Ovary (tissue), 9 donors: ENCODE results near the gene PLEKHA7. TPM values are rescaled to one million over a fixed set of nuclear protein-coding genes. Genes with fewer than 3 reads are reported as not detected.

Source experiments
- DNase-seq, 5 donors: peaks; one replicate each; pipeline ENCODE4 v3.0.0-alpha.2; 2019 to 2020
- H3K27ac ChIP-seq, 2 donors: fragments of 200-600 bp; one replicate each; pipeline versions ENCODE4 v1.5.1 to v1.8.0; 2019 to 2022
- H3K27me3 ChIP-seq: fragments of 200-600 bp; one replicate; pipeline ENCODE4 v1.8.0; 2022
- H3K36me3 ChIP-seq: fragments of 200-600 bp; sonication (generic); one replicate; pipeline ENCODE4 v1.5.1; 2019
- H3K4me1 ChIP-seq: one replicate; pipeline ENCODE4 v1.8.1; 2013; ENCODE audit warnings: mild to moderate bottlenecking, moderate library complexity; ENCODE audit not compliant: insufficient read depth
- H3K4me3 ChIP-seq: fragments of 200-600 bp; sonication (generic); one replicate; pipeline ENCODE4 v1.5.1; 2017
- H3K9me3 ChIP-seq, 2 donors: fragments of 200-600 bp in 1 of 2; sonication (generic) in 1 of 2; one replicate each; pipeline versions ENCODE4 v1.5.1 to v1.8.1; 2013 to 2019; ENCODE audit warnings: mild to moderate bottlenecking in 1 of 2, moderate library complexity in 1 of 2
- EP300 ChIP-seq: sonication (generic); formaldehyde crosslinking; IDR thresholded peaks from one replicate; pipeline ENCODE4 v1.6.1; 2017; ENCODE audit warnings: antibody characterized with exemption
- POLR2A ChIP-seq: fragments of 450-650 bp; IDR thresholded peaks from one replicate; pipeline ENCODE4 v1.6.1; 2017; ENCODE audit warnings: antibody characterized with exemption, mild to moderate bottlenecking, moderate library complexity
- WGBS, 3 donors: extraction: QIAGEN DNeasy Blood & Tissue Kit in 1 of 3; methylation state at CpG; one replicate each; pipeline versions ENCODE4 v1.1.5 to v1.1.7; 2013 to 2017; 5-methylcytosine and 5-hydroxymethylcytosine counted together
- intact Hi-C, 4 donors: fragments of 100-400 bp; cut with DNase I; formaldehyde crosslinking; loops; one replicate each; pipeline versions ENCODE4 v1.11.0 to v1.15.1; 2022 to 2023
- polyA plus RNA-seq, 2 donors: library from polyadenylated mRNA; stranded (reverse); fragments of 200-250 nt in 1 of 2; fragments of 350-450 nt in 1 of 2; fragmentation: Illumina TruSeq in 1 of 2; extraction: RNeasy Lipid Tissue Mini Kit (QIAGEN cat#74804) in 1 of 2; gene quantifications; one replicate each; pipeline ENCODE4 v1.2.3, GENCODE V29; 2013 to 2014
- total RNA-seq, 7 donors: library from RNA; depleted of rRNA in 2 of 7; stranded (reverse); fragments of >200 nt in 2 of 7; fragmentation: NEBNext Ultra II Directional in 3 of 7; extraction: Animal tissue kit (Norgen Biotek cat#: 25700) in 3 of 7; gene quantifications; one replicate each; pipeline versions ENCODE4 v1.1.0 to v1.2.4, GENCODE V29; 2016 to 2023
- TF ChIP-seq, protein P1 (sequence below), 3 donors: fragments of 450-650 bp in 2 of 3; fragments of 200-600 bp in 1 of 3; IDR thresholded peaks; one replicate each; pipeline versions ENCODE4 v1.5.1 to v1.8.0; 2016 to 2022; ENCODE audit warnings: antibody characterized with exemption in 3 of 3, mild to moderate bottlenecking in 1 of 3
- donor health status: DM: no; HTN: no; CAD: no; lungs with moderate emphysema.
- donor health status: DM: no; HTN: no; CAD: no.
- donor health status: Bipolar disorder and iron deficiency.
- donor health status: DM: yes; HTN: yes; CAD: no.
- donor health status: DM: no; HTN: no; CAD: no.
- donor health status: DM: yes; HTN: yes; CAD: no.

PLEKHA7 gene
- total and polyA plus RNA-seq, 9 donors = 9.6 to 29.5 (median 15.9) TPM

DNA sequence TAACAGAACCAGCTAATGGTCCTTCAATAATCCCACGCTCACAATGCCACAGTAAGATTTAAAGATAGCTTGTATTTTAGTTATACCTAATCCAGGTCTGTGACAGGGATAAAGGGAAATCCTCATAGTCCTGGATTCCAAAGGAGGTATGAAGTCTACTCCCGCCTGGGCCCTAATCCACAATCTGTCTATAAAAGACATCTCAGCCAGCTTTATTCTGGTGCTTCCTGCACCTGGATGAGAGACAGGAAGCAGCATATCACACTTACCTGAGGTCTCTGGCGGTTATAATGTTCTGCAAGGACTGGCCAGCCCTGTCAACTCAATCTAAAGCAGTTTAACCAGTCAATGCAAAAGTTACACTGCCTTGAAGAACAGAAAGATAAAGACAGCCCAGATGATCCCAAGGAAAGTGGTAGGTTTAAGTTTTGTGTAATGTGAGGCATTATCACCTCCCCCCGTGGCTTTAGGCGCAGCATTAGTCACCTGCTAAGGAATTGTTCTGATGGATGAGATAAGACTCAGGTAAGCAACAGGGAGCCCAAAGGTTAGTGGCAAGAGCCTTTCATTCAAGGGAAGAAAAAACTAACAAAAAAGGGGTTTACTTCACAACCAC, 57.6 kb downstream of the PLEKHA7 start:
- Histone ChIP-seq H3K4me3 (no peak overlapping the region), H3K27ac (no peak overlapping the region), H3K36me3 (no peaks in the 10 kb centered on the region), H3K4me1 (no peaks in the 10 kb centered on the region), H3K27me3 (no peaks in the 10 kb centered on the region), H3K9me3 (no peaks in the 10 kb centered on the region)
- no peak for DNase-seq
- intact Hi-C loops = no loop called here
- 88 to 92% (median 92%) methylated on average over 5 of the region's 5 CpGs for WGBS, 3 donors
- TF ChIP-seq, protein P1, sequence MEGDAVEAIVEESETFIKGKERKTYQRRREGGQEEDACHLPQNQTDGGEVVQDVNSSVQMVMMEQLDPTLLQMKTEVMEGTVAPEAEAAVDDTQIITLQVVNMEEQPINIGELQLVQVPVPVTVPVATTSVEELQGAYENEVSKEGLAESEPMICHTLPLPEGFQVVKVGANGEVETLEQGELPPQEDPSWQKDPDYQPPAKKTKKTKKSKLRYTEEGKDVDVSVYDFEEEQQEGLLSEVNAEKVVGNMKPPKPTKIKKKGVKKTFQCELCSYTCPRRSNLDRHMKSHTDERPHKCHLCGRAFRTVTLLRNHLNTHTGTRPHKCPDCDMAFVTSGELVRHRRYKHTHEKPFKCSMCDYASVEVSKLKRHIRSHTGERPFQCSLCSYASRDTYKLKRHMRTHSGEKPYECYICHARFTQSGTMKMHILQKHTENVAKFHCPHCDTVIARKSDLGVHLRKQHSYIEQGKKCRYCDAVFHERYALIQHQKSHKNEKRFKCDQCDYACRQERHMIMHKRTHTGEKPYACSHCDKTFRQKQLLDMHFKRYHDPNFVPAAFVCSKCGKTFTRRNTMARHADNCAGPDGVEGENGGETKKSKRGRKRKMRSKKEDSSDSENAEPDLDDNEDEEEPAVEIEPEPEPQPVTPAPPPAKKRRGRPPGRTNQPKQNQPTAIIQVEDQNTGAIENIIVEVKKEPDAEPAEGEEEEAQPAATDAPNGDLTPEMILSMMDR (IDR thresholded peaks at IDR 0.05) = no peak
- TF ChIP-seq EP300 = no peak
- no peak for TF ChIP-seq POLR2A

DNA sequence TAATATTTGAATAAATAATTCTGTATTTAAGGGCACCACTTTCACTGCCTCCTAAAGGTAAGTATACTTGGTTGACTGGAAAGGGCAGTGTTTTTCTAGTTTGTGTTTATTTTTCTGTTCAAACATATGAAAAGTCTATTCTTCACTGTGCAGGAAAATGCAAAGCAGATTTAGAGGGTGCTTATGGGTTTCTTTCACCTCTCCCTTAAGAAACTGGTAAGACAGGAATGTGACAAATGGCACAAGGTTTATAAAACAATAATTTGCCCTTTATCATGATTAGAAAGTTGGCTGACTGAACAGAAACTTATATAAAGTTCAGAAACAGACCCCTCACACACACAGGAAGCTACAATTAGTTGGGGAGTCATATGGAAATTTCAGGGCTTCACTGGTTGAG, 60.6 kb downstream of the PLEKHA7 start:
- Histone ChIP-seq H3K4me1 (no peaks in the 10 kb centered on the region), H3K27me3 (no peaks in the 10 kb centered on the region), H3K36me3 (no peaks in the 10 kb centered on the region), H3K27ac (no peak overlapping the region), H3K4me3 (no peak overlapping the region), H3K9me3 (no peaks in the 10 kb centered on the region)
- intact Hi-C loops = no loop called here
- no peak for DNase-seq
- TF ChIP-seq, protein P1 (IDR thresholded peaks at IDR 0.05) = no peak
- TF ChIP-seq EP300 (no peak), POLR2A (no peak)

DNA sequence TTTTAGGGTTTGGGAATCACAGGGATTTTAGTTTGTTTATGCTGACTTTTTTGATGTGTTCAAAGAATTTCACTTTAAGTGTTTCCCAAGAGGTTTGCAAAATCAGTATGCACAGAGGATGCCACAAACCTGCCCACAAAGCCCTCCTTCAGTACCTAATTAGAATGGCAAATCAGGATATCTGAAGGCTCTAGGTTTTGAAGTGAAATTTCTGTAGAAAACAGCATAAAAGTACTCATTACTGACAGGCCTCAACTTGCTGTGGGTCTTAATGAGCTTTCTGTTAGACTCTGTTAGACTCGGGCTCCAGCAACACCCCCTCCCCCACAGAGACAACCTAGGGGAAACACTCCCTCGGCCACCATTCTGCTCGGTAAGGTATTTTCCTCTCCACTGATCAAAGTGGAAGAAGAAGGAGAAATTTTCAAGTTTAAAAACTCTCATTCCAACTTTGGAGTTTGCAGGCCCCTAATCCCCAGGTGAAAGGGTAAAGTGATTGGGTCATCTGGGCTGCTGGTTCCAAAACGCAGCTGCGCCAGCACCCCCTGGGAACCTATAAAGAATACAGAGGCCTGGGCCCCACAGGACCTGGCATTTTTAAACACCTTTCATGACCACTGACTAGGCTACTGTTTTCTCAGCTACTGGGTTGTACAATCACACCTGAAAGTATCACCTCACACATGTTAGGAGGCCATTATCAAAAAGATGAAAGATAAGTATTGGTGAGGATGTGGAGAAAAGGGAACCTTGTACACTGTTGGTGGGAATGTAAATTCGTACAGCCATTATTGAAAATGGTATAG, 67.5 kb downstream of the PLEKHA7 start:
- intact Hi-C loops = loop anchor here in 2 of 4 donors (5.0 to 10.0 kb wide), 2 partner anchors 116 to 118 kb away; no protein-coding TSS in a partner anchor
- Histone ChIP-seq H3K36me3 (no peaks in the 10 kb centered on the region), H3K27me3 (no peaks in the 10 kb centered on the region), H3K4me3 (no peak overlapping the region), H3K9me3 (no peaks in the 10 kb centered on the region), H3K27ac (no peak overlapping the region), H3K4me1 (no peaks in the 10 kb centered on the region)
- no peak for DNase-seq
- TF ChIP-seq, protein P1 (IDR thresholded peaks at IDR 0.05) = no peak
- TF ChIP-seq POLR2A = no peak
- no peak for TF ChIP-seq EP300
- WGBS, 3 donors = 81 to 84% (median 81%) methylated on average over 6 of the region's 6 CpGs

DNA sequence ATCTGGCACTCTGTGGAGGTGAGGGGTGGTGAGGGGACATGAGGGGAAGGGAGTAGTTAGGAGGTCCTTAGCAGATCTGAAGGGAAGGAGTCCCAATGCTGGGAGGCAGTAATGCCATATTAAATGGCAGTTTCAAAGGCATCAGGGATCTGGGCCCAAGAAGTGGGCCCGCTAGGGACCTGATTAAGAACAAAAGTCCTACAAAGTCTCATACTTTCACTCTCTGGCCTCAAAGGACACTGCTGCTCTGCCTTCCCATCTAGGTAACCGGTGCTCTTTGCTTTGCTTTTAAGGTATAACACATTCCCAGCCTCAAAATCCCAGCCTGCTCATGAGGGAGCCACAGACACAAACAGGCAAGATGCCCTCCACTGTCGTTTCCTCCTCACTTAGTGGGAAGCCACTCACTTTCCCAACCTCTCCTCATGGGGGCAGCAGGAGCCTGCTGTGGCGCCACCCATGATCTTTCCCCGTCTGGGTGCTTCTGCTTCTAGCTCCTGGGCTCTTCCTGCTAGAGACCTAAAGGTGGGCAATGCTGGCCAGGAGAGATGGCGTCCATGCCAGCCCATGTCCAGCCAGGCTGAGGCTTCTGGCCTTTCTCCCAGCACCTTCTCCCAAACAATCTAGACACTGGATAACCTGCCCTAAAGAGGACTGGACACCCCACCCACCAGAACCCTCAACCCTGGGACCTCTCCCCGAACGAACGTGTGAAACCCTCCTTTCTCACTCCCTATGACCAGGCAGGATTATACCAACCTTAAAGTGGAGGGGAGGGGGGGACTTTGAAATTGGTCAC, 68.3 kb downstream of the PLEKHA7 start:
- TF ChIP-seq, protein P1 (IDR thresholded peaks at IDR 0.05) = peak; percentile 39 to 49 (median 47)
- TF ChIP-seq EP300 = no peak
- no peaks in the 10 kb centered on the region for H3K9me3 ChIP-seq
- H3K27me3 ChIP-seq = no peaks in the 10 kb centered on the region
- intact Hi-C loops = loop anchor here in 2 of 4 donors (5.0 to 10.0 kb wide), 2 partner anchors 116 to 119 kb away; no protein-coding TSS in a partner anchor
- H3K4me1 ChIP-seq = no peaks in the 10 kb centered on the region
- DNase-seq = peak; percentile 48 to 70 (median 55)
- H3K27ac ChIP-seq = no peak overlapping the region
- H3K4me3 ChIP-seq = no peak overlapping the region
- 45 to 52% (median 51%) methylated on average over 9 of the region's 9 CpGs for WGBS, 3 donors
- no peaks in the 10 kb centered on the region for H3K36me3 ChIP-seq
